Caki2 (cell line): ENCODE measurements around the gene ING4. TPM values are rescaled to one million over a fixed set of nuclear protein-coding genes. Genes with fewer than 3 reads are reported as not detected.
A peak's percentile ranks its signal among the peaks of the same experiment; 100 is the strongest.

Experiments
- DNase-seq: peaks from one replicate; pipeline ENCODE4 v3.0.0-alpha.2; 2015; ENCODE audit warnings: low read depth
- in situ Hi-C: cut with HindIII; loops from 2 replicates; pipeline ENCODE4 v1.10.0; 2016; ENCODE audit warnings: low sequenced_read_pairs, low pct_unique_long_range_greater_than_20kb, mixed read lengths
- total RNA-seq: library from RNA; depleted of rRNA; stranded (reverse); fragments of >200 nt; shearing (Covaris generic); gene quantifications from 2 replicates; pipeline ENCODE4 v1.2.3, GENCODE V29; 2014; ENCODE audit warnings: low replicate concordance

ING4 gene
- total RNA-seq, 1 experiment from 2014 or later, result 35.3 TPM

- DNase-seq, result no peak
- in situ Hi-C loops, result no loop called here
These were observed 28.6 kb upstream of the ING4 start for GRCh38 chr12:6691473-6691872.

- in situ Hi-C loops, result no loop called here
- DNase-seq, result peak; percentile 97
These were observed 26.3 kb upstream of the ING4 start, which contains the start of gene ZNF384 for GRCh38 chr12:6688999-6689882. Gene ZNF384 (minus strand): TSS chr12:6689375. CDS start chr12:6679520, 9,855 bp downstream.

- no peak for DNase-seq
These were observed 25.7 kb upstream of the ING4 start for GRCh38 chr12:6688543-6688998.

GRCh38 chr12:6685814-6686213 lies 22.9 kb upstream of the ING4 start:
- in situ Hi-C loops, result no loop called here

More at GRCh38 chr12:6688543-6688998, 25.7 kb upstream of the ING4 start:
- in situ Hi-C loops, result no loop called here

GRCh38 chr12:6684609-6685008 lies 21.7 kb upstream of the ING4 start:
- DNase-seq, result no peak
- in situ Hi-C loops, result no loop called here

More at GRCh38 chr12:6685814-6686213, 22.9 kb upstream of the ING4 start:
- no peak for DNase-seq

- in situ Hi-C loops, result no loop called here
- no peak for DNase-seq
These were observed 14.0 kb upstream of the ING4 start for GRCh38 chr12:6676962-6677361.

- in situ Hi-C loops, result no loop called here
- no peak for DNase-seq
These were observed 9.2 kb upstream of the ING4 start for GRCh38 chr12:6672143-6672542.

GRCh38 chr12:6667559-6668210 lies 4.8 kb upstream of the ING4 start:
- DNase-seq, result peak; percentile 14
- in situ Hi-C loops, result no loop called here

- DNase-seq, result no peak
- in situ Hi-C loops, result no loop called here
These were observed 3.3 kb upstream of the ING4 start for GRCh38 chr12:6666211-6666610.

- DNase-seq, result no peak
- in situ Hi-C loops, result no loop called here
These were observed 2.0 kb upstream of the ING4 start for GRCh38 chr12:6664902-6665301.

GRCh38 chr12:6662602-6662905 lies 365 bp downstream of the ING4 start:
- in situ Hi-C loops, result no loop called here
- no peak for DNase-seq

GRCh38 chr12:6653987-6654386 lies 8.9 kb downstream of the ING4 start:
- no peak for DNase-seq
- in situ Hi-C loops, result no loop called here

GRCh38 chr12:6653342-6653741 lies 9.6 kb downstream of the ING4 start:
- in situ Hi-C loops, result no loop called here

GRCh38 chr12:6652391-6652790 lies 10.5 kb downstream of the ING4 start:
- no peak for DNase-seq
- in situ Hi-C loops, result no loop called here

More at GRCh38 chr12:6653342-6653741, 9.6 kb downstream of the ING4 start:
- DNase-seq, result no peak

- in situ Hi-C loops, result no loop called here
- DNase-seq, result no peak
These were observed 12.1 kb downstream of the ING4 start for GRCh38 chr12:6650832-6651231.

- DNase-seq, result peak; percentile 38
- in situ Hi-C loops, result no loop called here
These were observed 15.8 kb downstream of the ING4 start, which contains the start of gene ACRBP for GRCh38 chr12:6647083-6647604. Gene ACRBP (minus strand): TSS chr12:6647432. CDS start chr12:6647366, 66 bp downstream.

GRCh38 chr12:6646276-6647082 lies 16.4 kb downstream of the ING4 start:
- DNase-seq, result no peak
- in situ Hi-C loops, result no loop called here

GRCh38 chr12:6644903-6645302 lies 18.0 kb downstream of the ING4 start:
- DNase-seq, result no peak
- in situ Hi-C loops, result no loop called here
